ENCODE measurements around the gene PLEKHG3.
"Not testable (repeated sequence)": the region's sequence is repeated elsewhere in the genome, so short reads cannot be mapped to it uniquely, and the experiment has no call there.

PLEKHG3 gene

DNA sequence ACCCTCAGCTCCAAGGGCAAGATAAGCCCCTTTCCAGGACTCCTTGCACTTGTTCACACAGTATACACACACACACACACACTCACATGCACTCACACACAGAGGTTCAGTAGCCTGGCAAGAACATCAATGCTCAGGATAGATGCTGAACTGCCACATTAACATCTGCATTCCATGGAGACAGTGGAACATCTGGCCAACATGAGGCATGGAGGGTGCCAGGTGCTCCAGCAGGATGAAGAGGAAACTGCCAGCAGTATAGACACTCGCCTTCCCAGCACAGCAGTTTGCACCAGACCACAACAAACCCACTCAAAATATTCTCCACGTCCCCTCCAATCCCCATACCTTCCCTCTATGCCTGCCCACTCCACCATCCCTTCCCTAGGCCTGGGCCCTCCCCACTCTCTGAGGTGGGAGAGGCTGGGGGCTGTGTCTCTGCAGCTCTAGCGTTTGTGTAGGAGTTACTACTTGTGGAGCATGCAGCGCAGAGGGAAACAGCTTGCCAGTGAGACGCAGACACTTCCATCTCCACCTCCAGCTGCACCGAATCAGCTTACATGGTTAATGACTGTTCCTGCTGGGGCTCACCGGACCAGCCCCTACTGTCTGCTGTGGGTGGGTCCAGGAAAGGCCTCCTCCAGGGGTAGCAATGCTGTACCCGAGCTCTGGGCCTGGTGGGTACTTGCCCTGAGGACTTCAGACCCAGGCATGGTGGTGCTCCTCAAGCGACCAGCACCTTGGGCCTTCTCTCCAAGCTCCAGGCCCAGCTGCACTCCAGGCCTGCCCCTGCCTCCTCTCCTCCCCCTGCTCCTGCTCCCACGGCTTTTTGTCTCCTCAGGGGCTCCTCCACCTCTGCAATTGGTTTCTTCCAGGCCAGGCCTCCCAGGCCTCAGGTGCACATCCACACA is 18.6 kb upstream of the PLEKHG3 start:
- DNase-seq (ENCODE audit: low read depth, low spot score) = no peak

DNA sequence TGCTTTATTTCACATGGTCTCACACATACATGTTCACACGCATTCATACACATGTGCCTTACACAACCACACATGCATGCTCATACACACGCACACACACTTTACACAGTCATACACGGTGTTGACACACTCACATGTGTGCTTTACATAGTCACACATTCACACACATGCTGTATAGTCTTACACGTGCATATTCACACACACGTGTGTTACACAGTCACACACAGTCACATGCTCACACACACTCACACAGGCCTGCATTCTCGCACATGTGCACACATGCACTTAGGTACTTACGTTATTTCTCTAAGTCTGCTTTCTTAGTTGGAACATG is 18.0 kb upstream of the PLEKHG3 start:
- DNase-seq (ENCODE audit: low read depth, low spot score) = no peak
- no peak overlapping the region for H3K27ac ChIP-seq

More for the DNA sequence above, 18.6 kb upstream of the PLEKHG3 start:
- H3K27ac ChIP-seq = no peak overlapping the region

DNA sequence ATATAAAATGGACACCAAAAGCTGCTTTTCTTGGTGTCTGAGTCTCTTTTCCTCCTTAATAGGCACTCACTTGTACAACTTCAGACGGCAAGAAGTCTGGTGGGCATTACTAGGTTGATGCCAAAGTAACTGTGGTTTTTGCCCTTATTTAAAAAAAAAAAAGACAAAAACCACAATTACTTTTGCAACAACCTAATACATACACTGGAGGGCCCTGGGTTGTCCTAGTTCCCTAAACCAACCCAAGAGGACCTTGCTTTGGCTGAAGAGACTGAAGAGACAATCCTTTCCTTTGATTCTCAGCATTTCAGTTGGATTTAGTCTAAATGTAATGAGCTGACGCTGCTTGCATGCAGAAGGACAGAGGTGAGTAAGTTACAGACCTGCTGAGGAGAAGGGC is 16.2 kb upstream of the PLEKHG3 start:
- DNase-seq (ENCODE audit: low read depth, low spot score) = no peak
- no peak overlapping the region for H3K27ac ChIP-seq

DNA sequence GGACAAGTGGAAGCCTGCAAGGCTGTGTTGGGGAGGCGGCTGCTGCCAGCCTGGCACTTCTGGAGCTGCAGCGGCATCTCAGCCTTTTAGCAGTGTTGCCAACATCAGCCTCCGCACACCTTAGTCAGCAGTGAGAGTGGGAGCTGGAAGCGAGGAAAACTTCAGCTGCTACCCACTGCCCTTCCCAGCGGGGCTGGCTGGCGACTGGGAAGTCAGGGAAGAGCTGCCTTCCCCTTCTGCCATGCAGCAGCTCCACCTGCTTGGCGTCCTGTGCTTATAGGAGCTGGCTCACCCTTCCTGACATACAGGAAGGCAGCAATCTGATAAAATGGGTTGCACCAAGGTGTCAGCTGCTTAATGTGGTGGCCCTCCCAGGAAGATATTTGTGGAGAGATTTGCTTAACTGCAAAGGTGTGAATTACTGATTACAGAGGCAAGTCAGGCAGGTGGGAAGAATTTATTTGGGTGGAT is 15.4 kb upstream of the PLEKHG3 start:
- no peak for DNase-seq (ENCODE audit: low read depth, low spot score)

DNA sequence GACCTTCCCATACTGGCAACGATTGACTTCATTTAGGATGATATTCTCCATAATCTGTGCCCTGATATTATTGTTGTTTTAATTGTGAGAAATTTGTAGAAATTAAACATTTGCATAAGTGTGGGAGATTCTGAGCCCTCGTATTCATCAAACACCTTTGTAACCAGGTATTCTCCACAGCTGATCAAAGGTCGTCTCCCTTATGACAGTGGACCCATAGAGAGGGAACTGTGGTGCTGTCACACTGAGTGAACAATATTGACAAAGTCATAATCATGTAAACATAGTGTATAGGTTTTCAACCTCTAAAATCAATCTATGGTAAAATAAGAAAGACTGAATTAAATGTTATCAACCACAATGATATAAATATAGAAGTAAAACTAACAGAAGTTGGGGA is 14.9 kb upstream of the PLEKHG3 start:
- DNase-seq (ENCODE audit: low read depth, low spot score) = no peak

More for the DNA sequence above, 15.4 kb upstream of the PLEKHG3 start:
- H3K27ac ChIP-seq = no peak overlapping the region

DNA sequence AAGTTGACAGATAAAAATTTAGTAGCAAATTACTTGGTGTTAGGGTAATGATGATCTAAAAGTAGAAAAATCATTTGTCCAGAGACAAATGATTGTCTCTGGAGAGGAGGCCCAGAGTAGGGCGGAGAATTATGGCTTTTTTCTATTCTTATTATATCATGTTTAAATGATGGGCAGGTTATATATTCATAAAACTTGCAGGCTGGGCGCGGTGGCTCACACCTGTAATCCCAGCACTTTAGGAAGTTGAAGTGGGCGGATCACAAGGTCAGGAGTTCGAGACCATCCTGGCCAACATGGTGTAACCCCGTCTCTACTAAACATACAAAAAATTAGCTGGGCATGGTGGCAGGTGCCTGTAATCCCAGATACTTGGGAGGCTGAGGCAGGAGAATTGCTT is 13.6 kb upstream of the PLEKHG3 start:
- DNase-seq (ENCODE audit: low read depth, low spot score); H3K27ac ChIP-seq: not testable (repeated sequence)

More for the DNA sequence above, 14.9 kb upstream of the PLEKHG3 start:
- no peak overlapping the region for H3K27ac ChIP-seq

DNA sequence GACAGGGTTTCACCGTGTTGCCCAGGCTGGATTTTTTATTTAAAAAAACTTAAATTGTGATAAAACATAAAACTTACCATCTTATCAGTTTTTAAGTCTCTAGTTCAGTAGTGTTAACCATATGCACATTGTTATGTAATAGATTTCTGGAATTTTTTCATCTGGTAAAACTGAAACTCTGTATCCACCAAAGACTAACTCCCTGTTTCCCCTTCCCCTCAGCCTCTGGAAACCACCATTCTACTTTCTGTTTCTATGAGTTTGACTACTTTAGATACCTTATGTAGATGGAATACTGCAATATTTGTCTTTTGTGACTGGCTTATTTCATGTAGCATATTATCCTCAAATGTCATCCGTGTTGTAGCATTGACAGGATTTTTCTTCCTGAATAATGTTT is 12.8 kb upstream of the PLEKHG3 start:
- H3K27ac ChIP-seq = no peak overlapping the region
- DNase-seq (ENCODE audit: low read depth, low spot score) = no peak

DNA sequence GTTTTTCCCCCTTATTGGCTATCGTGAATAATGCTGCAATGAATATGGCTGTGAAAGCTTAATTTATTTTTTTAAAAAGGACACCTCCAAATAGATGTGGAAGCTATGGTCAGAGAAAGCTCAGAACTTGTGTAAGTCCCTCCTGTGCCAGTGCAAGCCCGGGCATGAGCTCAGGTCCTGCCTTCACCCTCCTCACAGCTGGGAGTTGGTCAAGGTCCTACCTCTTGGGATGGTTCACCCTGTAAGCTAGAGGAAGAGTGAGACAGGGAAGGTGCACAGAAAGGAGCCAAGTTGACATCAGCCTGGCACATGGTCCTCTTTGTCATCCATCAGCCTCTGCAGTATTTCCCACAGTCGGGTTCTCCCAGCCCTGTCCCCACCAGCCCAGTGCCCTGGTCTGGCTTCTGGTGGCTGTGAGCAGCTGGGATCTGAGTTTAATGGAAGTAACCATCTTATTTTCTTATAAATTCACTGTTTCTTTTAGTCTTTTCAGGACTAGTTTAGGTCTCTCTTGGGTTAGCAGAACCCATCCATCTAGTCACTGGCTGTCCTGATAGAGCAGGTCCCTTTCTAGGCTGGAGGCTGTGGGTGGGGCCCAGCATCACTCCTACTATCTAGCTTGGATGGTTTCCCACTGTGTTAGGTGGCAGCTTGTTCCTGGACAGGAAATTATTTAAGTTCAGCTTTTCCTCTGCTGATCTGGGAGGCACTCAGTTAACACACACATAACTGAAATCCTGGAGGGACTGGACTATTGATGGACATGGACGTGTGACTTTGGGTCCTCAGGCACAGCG is 11.8 kb upstream of the PLEKHG3 start:
- DNase-seq (ENCODE audit: low read depth, low spot score) = no peak
- no peak overlapping the region for H3K27ac ChIP-seq

DNA sequence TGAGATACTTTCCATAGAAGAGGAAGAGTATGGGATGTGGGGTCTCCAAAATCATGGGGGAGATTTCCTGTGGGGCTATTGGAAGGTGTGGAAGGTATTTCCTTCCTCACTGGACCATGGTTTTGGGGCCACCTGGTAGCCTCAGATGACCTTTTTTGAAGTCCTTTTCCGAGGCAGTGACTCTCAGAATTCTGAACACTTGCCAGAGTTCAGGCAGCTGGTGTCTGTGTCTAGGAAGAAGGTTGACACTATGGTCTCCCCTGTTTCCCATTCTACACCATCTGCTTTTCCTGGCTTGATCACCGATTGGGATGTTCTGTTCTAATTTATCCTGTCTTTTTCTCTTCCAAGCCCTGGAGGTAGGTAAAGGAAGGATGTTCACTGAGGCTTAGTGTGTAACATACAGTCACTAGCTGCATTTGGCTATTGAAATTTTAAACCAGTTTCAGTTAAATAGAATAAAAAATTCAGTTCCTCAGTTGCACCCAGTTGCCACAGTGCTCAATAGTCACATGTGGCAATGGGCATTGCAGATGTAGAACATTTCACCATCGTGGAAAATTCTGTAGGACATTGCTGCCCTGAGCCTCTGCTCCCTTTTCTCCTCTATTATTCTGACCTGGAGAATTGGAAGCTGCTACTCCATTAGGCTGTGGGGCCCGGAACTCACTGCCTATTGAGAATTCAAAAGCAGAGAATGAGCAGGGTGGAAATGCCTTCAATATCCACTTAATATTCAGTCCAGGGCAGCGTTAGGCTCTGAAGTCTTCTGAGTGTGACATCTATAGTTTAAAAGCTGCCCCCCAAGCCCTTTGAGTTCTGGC is 11.0 kb upstream of the PLEKHG3 start:
- H3K27ac ChIP-seq = no peak overlapping the region
- DNase-seq (ENCODE audit: low read depth, low spot score) = no peak

DNA sequence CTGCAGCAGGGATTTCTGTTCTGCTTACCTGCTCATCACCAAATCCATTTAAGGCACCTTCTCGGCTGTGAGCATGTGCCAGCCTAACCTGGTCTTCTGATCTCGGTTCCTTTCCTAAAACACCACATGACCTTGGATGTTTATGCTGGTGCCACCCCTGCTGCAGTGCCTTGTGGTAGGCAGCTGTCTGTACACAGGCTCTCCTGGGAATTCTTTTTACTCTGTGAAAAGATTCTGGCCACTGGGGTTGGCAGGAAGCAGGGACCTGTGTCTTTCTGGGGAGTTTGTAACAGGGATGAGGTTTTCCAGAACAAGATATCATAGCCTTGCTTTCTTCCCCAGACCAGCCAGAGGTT is 10.4 kb upstream of the PLEKHG3 start:
- H3K27ac ChIP-seq = no peak overlapping the region
- DNase-seq (ENCODE audit: low read depth, low spot score) = no peak

DNA sequence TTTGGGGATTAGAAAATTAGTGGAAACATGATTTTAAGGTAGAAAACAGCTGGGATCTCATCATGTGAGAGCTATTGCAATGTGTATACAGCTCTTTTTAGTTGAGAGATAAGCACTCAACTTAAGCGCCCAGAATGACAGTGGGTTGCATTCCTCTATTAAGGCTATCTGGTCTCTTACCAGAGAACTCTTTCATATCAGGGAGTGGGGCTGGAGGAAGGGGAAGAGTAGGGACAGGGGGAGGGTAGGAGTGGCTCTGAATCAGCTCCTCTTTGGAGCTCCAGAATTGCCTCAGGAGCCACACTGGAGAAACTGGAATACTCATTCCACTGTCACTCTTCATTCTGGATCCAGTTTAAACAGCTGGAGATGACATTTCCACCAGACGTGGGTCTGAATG is 9.2 kb upstream of the PLEKHG3 start:
- no peak overlapping the region for H3K27ac ChIP-seq
- DNase-seq (ENCODE audit: low read depth, low spot score) = no peak

DNA sequence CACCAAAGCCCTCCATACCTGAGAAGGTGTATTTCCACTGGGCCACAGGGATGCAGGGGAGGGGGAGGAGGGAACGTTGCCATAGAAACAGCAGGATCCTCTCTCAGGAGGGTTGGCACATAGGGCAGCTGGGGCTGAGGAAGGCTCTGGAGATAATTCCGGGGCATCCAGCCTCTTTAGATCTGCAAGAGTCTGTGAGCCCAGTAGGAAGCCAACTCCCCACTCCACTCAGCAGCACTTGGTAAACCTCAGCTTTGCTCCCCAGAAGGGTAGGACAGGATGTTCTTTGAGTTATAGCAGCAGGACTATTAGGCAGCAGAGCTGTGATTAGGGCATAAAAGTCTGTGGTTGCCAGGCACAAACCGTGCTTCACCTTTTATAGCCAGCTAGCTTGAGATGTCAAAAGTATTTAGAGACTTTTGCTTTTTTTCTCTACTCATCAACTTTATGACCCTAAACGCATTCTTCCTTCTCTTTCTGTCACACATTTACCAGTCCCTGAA is 7.8 kb upstream of the PLEKHG3 start:
- H3K27ac ChIP-seq = no peak overlapping the region
- DNase-seq (ENCODE audit: low read depth, low spot score) = no peak

DNA sequence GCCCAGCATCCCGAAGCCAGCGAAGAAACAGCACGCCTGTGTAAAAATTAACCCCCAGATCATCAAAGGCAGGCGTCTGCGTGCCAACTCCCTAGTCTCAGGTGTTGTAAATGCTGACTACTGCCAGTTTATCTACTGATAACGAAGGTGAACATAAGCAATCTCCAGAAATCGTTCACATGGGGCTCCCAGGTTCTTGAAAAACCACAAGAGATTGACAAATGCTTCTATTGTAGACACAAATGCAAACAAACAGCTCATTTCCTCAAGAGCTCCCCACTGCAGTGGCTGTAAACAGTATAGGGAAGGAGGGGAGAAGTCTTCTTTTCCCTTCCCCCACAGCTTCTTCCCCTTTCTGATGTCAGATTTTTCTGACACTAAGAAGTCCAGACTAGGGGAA is 5.3 kb upstream of the PLEKHG3 start:
- H3K27ac ChIP-seq = no peak overlapping the region
- no peak for DNase-seq (ENCODE audit: low read depth, low spot score)

DNA sequence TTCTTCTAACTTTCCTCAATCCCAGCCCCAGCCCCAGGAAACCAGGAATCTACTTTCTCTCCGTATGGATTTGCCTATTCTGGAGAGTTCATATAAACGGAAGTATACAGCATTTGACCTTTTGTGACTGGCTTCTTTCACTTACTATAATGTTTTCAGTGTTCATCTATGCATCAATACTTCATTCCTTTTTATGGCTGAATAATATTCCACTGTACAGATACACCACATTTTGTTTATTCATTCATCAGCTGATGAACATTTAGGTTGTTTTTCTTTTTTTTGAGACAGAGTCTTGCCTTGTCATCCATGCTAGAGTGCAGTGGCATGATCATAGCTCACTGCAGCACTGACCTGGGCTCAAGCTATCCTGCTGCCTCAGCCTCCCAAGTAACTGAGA is 3.9 kb upstream of the PLEKHG3 start:
- DNase-seq (ENCODE audit: low read depth, low spot score) = no peak
- no peak overlapping the region for H3K27ac ChIP-seq

DNA sequence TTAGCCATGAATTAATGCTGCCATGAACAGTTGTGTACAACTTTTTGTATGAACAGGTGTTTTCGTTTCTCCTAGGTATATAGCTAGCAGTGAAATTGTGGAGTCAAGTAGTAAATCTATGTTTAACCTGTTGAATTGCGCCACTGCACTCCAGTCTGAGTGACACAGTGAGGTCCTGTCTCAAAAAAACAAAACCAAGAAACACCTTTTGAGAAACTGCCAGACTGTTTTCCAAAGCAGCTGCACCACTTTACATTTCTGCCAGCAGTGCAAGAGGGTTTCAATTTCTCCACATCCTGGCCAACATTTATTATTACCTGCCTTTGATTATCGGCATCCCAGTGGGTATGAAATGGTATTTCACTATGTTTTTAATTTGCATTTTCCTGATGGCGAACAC is 3.3 kb upstream of the PLEKHG3 start:
- H3K27ac ChIP-seq = no peak overlapping the region
- DNase-seq (ENCODE audit: low read depth, low spot score) = no peak

DNA sequence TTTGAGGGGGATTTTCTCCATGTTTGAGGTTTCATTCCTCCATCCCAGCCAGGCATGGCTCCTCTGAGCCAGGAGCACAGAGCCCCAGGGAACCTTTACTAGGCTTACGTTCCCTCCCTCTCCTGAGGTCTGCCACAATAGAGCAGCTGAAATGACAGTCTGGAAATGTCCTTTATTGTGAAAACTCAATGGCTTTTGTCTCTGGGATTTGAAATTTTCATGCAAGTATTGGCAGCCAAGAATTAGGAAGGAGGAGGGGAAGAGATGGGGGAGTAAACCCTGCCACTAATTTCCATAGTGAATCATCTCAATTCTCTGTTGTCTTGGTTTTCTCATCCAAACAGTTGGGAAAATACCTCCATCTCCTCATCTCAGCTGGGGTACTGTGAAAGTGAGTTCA is 2.6 kb upstream of the PLEKHG3 start:
- no peak for DNase-seq (ENCODE audit: low read depth, low spot score)
- no peak overlapping the region for H3K27ac ChIP-seq

DNA sequence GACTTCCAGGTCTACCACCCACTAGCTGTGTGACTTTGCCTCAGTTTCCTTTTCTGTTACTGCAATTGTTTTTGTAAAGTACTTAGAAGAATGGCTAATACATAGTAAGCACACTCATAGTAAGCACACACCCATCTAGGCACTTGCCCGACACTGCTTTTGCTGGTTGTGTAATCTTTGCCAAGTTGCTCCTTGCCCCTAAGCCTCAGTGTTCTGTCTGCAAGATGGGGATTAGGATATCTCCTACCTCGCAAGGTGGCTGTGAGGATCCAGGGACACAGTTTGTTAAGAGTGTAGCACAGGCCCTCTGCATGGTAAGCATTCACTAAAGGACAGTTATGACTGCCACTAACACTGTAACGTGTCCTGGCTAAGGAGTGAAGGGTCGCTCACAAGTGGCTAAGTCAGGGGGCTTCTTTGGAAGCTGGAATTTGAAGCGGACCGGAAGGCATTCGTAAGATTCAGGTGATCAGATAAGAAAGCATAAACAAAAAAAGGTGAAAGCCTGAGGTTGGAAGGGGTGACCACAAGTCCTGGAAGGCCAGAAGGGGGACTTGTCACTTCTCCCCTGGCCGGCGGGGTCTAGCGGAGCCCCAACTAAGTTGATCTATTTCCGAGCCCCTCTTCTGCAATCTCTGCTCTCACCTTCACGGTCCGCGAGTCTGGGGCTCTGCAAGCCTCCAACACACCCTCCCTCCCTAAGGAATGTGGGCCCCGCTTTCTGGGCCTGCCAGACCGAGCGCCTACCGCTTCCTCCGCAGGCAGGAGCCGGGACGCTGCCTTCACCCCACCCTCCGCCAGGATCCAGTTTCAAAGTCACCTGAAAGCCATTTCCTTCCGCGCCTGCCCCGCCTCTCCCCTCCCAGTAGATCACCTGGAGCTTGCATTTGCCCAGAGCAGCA is 1.5 kb upstream of the PLEKHG3 start:
- peak overlapping the region; percentile 93 for H3K27ac ChIP-seq
- DNase-seq (ENCODE audit: low read depth, low spot score) = no peak

DNA sequence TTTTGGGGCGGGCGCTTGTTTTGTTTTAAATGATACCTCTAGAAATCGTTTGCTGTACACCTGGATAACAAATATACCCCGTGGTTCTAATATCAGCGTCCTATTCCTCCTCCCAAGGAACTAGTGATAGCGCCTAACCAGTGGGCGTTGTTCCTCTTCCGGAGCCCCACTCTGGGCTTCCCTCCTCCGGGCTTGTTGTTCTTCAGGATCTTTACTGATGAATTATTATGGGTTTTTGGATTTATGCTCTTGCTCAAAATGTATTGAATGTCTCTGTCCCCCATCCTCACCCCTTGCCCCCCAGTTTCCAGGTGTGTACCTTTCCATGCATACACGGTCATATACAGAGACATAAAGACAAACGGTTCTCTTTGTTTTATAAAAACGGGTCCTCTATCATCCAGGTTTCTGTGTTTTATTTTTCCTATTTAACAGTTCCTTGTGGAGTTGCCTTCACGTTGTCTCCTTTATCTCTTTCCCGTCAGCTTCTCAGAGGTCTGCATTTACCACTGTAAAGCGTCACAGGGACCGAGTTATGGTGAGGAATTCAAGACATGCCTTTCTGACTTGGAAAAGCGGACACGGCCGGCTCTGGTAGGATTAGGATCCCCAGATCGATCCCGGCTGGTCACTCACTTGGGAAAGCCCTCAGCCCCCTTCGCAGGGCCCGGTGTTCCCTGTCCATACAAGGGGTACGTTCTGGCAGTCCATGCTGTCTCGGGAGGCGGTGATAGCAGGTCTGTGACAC is 655 bp upstream of the PLEKHG3 start:
- H3K27ac ChIP-seq = peak overlapping the region; percentile 93
- DNase-seq (ENCODE audit: low read depth, low spot score) = no peak

Measured in epithelial cell of prostate (primary cell).